HG03025 (cell line): ENCODE data around the gene RAB26.
"Not testable (repeated sequence)": the region's sequence is repeated elsewhere in the genome, so short reads cannot be mapped to it uniquely, and the experiment has no call there.

ENCODE experiments used
- ATAC-seq: cut with Tn5 transposase; IDR thresholded peaks from one replicate; pipeline ENCODE4 v1.9.1; 2021; ENCODE audit warnings: mild to moderate bottlenecking, moderate library complexity; ENCODE audit not compliant: unreplicated experiment, low FRiP score

RAB26 gene

DNA sequence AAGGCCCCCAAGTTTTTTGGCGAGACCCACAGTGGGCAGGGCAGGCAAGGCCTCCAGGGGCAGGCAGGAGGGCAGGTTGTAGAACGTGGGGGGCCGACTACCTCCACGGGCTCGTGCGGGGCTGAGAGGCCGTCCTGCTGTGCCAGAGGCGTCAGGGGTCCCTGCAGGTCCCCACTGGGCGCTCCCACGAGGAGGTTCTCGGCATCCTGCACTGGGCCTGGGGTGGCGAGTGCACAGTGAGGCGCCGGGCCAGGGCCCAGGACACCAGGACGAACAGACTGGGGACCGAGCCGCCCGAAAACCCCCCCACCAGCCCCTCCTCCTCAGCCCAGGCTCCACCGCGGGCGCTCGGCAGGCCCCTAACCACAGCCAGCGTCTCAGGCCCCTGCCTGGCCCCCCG lies 32.0 kb upstream of the RAB26 start:
- ATAC-seq, result not testable (repeated sequence)

DNA sequence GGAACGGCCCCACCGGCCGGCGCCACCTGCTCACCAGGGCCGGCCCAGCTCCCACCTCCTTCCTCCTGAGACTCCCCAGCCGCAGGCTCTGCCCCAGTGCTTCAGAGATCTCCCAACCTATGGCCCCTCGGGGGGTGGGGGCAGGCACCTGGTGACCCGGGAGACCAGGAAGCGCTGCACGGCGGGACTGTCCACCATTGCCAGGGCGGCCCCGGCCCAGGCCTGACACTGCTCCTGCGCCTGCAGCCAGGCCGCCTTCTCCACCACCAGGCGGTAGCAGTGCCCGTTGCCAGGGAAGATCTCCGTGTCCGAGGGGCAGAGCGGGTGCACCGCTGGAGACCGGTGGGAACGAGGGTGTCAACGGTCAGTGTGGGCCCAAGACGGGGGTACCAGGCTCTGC lies 31.1 kb upstream of the RAB26 start:
- ATAC-seq, result not testable (repeated sequence)

DNA sequence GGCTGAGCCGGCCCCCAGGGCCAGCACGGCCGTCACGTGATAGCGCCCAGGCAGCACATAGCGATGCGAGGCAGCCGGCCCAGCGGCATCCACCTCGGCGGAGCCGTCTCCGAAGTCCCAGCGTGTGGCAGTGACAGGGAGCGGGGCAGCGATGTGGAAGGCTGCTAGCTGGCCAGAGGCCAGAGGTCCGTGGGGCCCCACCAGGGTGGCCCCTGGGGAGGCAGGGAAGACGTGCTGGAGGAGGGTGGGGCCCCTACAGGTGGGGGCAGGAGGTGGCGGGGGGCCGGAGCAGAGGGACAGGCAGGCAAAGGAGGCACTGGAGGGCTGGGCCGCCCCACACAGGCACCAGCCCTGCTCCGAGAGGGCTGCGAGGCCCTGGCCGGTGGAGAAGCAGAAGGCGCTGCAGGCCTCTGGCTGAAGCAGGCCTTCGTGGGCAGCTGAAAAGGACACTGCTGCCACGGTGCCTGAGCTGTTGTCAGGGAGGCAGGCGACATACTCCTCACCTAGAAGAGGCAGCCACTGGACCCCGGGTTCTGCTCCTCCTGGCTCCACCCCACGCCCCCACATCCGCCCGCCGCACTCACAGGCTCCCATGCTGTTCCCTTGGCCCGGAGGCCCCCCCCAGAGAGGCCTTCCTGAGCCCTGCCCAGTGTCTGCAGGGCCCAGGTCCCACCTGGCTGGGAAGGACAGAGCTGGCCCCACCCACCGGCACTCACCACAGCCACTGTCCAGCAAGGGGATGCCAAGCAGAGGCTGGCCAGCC lies 30.3 kb upstream of the RAB26 start:
- ATAC-seq, result not testable (repeated sequence)

DNA sequence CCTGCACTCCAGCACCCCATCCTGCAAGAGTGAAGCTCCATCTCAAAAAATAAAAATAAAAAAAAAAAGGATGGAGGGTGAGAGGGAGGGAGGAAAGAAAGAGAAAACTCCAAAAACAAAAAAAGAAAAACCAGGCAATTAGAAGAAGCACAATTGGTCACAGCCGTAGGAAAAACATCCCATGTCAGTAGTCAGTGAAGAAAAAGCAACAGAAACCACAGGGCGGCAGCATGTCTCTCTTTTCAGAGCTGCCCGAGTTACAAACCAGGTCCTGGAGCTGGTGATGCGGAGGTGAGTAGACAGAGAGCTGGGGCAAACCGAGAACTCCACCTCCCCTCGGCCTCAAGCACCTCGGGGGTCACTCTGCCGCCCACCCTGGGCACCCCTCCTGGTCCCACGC lies 27.1 kb upstream of the RAB26 start:
- ATAC-seq, result not testable (repeated sequence)

DNA sequence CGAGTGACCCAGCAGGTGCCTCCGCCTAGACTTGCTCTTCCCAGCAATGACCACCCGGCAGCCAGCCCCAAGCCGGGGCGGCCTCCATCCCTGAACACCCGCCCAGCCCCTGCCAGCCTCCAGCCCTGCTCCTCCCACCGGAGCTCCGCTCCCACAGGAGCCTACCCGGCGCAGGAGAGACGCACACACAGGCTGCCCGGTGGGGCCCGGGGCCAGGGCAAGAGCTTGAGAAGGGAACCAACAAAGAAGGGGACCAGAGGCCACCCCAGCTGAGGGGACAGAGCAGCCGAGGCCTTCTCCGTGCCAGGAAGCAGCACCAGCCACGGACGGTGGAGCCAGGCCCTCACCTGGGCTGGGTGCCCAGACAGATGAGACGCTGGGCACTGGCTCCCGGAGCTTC lies 26.6 kb upstream of the RAB26 start:
- no peak for ATAC-seq

DNA sequence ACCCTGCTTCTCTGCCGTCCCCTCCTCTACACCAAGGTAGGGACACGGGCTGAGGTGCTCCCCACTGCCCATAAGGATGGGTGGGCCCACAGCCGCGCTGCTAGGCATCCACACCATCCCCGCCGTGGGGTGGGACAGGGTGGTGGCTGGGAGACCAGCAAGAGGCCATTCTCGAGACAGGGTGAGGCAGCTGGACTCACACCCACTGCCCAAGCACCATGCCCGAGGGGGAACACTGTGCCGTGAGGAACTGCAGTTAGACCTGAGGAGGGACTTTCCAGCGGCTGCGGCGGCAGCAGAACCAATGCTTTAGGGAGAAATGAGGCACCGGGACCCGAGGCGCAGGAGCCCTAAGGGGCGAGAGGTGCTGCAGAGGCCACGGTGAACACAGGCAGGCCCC lies 26.0 kb upstream of the RAB26 start:
- no peak for ATAC-seq

DNA sequence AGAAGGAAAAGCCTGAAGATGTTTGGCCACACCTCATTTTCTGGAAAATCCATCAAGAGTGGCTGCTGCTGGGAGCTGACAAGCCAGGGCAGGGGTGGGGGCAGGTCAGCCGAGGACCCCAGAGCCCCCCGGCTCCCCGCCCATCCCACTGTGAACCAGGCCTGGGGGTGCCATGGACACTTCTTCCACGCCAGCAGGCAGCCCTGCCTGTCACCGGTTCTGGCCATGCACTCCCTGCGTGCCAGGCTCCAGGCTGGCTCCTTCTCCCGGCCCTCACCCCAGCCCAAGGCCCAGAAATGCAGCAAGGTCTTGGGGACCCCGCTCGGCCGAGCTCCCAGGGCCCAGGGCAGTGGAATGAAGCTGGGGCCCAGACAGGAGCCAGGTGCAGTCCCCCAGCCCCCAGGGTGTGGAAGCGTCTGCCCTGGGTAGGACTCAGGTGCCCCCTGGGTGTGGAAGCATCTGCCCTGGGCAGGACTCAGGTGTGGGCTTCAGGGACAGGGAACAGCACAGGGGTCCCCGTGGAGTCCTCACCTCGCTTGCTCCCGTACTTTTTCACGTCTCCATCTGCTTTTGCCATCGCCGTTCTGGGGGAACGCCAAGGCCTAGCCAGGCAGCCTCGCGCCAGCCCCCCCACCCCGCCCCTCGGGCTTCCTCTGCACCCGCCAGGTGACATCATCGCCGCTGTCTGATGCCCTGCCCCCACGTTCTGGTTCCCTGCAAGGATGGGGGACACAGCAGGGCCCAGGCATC lies 25.3 kb upstream of the RAB26 start:
- ATAC-seq, result not testable (repeated sequence)

DNA sequence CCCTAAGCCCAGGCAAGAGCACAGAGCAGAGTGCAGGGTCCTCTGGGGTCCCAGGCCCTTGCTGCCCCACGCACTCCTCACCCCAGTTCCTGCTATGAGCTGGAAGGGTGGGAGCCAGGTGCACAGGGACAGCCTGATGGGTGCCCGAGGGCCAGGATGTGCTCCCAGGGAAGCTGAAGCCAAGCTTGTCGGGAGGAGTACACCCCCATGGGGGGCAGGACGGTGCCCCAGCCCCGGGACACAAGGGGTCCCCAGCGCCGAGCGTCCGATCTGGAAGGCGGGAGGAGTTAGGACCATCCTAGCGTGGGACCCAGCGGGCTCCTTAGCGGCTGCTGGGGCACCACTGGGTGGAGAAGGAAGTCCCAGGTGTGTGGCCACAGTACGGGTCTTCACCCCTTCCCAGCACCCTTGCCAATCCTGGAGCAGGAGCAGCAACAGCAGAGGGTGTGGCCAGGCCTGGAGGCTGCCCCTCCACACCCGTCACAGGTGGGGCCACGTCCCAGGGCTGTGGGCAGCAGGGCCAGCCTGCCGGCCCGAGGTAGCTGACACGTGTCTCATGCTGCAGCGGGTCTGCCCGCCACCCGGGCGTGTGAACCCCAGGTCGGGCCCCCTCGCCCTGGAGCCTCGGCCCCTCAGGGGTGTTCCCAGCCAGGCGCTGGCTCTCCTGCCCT lies 24.6 kb upstream of the RAB26 start:
- not testable (repeated sequence) for ATAC-seq

DNA sequence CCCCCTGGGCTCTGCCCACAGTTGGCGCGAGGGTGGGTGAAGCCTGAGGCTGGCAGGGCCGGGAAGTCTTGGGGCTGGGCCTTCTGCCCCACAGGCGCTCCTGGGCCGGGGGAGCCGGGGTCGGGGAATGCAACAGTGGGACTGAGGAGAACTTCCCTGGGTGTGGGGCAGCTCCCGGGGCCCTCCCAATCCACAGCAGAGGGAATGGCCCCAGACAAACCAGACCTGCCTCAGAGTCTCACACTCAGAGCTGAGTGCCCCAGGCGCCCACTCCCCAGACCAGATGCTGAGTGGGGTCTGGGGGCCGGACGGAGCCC lies 24.1 kb upstream of the RAB26 start:
- ATAC-seq, result not testable (repeated sequence)

DNA sequence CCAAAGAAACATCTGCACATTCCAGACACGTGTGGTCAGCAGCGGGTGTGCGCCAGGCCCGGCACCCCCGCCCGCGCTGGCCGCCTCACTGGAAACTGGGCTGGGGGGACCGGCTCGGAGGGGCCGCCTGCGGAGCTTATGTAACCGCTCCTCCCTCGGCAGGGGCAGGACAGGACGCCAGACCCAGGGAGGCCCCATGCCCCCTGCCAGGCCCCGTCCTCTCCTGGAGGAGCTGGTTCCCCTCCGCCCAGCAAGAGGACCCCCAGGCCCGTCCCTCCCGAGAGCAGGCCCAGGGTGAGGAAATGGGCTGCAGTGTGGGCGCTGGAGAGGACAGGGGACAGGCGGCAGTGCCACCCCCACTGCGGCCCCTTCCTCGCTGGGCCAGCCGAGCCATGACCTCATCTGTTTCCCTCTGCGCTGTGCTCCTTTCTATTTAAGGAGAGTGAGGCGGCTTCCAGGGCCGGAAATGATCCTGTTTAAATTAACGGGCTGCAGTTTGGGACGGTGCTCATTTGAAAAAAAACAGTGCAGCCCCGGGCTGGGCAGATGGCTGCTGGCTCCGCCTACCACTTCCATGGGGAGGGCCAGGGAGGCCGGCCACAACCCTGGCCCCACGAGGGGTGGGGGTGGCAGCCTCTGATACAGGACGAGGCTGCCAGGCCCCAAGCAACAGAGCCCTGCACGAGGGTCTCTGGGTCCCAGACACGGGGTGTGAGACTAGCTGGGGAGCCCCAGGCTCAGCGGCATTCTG lies 23.6 kb upstream of the RAB26 start:
- ATAC-seq, result not testable (repeated sequence)

DNA sequence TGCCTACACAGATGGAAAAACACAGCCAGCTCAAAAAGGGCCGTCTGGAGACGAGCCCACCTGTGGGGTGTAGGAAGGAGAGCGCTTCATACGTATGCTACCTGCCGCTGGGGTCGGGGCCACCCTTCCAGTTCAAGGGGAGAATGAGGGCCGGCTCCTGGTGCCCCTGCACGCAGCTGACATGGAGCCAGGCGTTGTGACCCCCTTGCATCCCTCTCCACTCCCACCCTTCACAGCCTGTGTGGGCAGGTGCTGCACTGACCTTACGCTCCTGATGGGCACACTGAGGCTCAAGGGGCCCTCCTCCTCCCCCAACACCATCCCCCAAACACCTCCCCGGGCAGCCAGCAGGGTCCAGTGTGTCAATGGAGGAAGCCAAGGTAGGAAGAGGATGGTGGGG lies 22.8 kb upstream of the RAB26 start:
- not testable (repeated sequence) for ATAC-seq

DNA sequence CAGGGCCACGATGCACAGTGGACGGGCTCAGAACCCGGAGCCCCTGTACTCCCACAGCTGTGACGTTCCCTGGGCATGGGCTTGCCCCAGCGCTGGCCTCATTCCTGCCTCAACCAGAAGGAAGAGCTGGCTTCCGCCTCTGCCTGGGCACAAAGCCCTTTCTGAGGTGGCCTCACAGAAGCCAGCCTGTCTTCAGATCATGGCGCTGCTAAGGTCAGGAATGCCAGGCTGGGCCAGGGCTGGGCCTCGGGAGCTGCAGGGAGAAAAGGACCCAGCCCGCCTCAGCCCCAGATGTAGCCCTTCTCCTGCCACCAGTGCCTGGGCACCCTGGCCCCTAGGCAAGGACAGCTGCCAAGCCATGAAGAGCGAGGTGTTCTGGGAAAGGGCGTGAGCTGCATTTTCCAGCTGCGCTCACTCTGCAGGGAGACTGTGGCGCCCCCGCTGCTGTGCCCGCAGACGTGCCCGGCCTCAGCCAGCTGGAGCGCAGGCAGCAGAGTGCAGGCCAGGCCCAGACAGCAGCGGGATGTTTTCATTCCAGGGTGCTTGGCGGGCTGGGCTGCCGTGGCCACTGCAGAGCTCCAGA lies 22.2 kb upstream of the RAB26 start:
- not testable (repeated sequence) for ATAC-seq

DNA sequence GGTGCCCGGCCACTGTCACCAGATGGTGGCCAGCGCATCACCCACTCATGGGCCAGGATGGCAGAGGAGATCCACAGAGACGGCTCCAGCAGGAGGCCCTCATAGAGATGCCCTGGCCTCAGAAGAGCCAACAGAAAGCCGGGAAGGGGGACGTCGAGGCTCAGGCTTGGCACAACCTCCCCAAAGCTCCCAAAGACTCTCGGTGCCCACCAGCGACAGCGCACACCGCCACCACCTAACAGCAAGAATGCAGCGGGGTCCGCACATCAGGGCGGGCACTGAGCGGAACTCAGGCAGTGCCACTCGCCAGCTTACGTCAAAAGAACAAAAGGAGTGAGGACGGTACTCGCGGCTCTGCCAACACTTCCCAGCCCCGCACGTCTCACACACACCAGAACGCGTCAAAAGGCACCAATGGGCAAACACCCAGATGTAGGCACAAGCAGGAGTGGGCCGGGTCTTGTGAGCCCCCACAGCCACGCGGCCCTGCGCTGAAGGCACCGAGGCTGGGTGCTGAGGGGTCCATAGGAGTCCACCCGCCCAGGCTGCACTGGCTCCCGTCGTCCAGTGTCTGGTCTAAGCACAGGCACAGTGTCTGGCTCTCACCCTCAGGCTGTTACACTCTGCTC lies 21.4 kb upstream of the RAB26 start:
- ATAC-seq, result not testable (repeated sequence)

DNA sequence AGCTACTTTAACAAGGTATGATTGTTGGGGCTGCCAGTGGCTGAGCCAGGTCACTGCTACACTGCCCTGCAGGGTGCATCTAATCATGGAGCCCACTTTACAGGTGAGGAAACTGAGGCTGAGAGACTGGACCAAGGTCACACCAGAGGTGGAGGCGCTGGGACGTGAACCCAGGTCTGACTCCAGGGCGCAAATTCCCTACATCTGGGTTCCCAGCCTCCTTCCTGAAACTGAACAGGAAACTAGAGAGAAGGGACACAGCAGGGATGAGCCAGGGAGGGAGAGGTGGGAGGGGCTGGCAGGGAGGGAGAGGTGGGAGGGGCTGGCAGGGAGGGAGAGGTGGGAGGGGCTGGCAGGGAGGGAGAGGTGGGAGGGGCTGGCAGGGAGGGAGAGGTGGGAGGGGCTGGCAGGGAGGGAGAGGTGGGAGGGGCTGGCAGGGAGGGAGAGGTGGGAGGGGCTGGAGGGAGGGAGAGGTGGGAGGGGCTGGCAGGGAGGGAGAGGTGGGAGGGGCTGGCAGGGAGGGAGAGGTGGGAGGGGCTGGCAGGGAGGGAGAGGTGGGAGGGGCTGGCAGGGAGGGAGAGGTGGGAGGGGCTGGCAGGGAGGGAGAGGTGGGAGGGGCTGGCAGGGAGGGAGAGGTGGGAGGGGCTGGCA lies 20.7 kb upstream of the RAB26 start:
- not testable (repeated sequence) for ATAC-seq

DNA sequence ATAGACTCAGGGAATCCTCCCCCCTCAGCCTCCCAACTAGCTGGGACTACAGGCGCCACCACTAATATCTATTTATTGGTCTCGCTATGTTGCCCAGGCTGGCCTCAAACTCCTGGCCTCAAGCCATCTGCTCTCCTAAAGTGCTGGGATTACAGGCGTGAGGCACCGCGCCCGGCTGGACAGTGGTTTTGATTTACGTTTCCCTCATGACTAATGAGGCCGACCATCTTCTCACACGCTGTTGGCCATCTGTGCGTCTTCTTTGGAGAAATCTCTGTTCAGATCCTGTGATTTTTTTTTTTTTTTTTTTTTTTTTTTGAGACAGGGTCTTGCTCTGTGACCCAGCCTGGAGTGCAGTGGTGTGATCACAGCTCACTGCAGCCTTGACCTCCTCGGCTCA lies 19.2 kb upstream of the RAB26 start:
- not testable (repeated sequence) for ATAC-seq

DNA sequence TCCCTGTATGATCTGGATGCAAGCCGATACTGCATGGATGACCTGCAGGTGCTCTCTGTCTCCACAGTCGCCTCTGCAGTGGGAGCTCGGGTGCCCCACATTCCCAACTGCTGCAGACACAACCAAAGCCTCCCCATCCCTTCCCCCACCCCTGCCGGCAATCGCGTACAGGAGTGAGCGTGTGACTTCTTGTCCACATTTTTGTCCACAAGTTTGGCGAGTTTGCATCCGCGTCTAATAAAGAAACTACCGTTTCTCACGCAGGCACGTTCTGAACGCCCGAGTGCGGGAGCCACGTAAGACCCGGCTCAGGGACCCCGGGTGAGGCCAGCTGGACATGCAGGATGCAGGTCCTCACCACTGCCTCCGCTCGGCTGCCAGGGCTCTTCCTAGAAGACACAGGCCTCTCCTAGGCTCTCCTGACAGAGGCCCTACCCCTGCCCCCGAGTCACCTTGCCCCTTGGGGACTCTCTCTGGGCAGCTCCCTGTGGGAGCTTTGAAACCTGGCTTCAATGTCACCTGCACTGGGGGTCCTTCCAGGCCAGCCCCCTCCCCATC lies 18.5 kb upstream of the RAB26 start:
- ATAC-seq, result not testable (repeated sequence)

DNA sequence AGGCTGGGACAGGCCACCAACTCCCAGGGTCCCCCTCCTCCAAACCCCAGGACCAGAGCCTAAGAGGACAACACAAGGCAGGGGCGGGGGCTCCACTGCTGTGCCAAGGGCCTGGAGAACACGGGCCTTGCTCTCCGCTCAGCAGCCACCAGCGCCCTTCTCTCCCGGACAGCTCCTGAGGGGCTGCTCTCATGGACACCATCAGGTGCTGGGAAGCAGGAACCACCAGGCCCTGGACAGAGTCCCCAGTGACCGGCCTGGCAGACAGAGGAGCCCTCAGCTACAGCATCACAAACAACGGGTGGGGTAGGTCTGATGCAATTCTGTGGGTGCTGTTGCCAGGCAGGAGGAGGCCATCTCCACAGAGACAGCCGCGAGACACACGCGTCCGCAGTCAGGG lies 14.6 kb upstream of the RAB26 start:
- not testable (repeated sequence) for ATAC-seq

DNA sequence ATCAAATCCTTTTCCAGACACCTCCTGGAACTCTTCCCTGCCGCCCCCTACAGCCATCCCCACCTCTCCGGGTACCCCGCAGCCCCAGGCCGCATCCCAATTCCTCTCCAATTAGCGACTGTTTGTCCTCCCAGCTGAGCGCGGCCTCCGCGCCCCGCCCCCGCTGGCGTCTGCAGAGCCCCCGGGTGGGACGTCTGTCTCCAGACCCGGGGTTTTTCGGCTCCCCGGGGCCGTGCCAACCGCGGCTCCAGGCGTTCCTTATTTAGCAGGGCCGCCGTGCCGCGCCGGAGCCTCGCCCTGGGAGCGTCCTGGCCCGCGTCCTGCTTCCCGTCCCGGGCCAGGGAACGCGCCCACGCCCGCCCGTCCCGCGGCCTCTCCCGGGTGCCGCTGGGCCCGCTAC lies 13.4 kb upstream of the RAB26 start:
- not testable (repeated sequence) for ATAC-seq
